Tibial artery (tissue), 4 donors: ENCODE results near the gene CCDC93.

Experiments used
- DNase-seq, 2 donors: peaks; one replicate each; pipeline ENCODE4 v3.0.0-alpha.2; 2019
- H3K27ac ChIP-seq, 2 donors: fragments of 200-600 bp; sonication (generic) in 1 of 2; 1 replicate in 1 of 2; 2 replicates in 1 of 2; pipeline ENCODE4 v1.5.1; 2018 to 2019; ENCODE audit warnings: mild to moderate bottlenecking in 1 of 2
- H3K27me3 ChIP-seq, 2 donors: fragments of 200-600 bp; sonication (generic) in 1 of 2; one replicate each; pipeline versions ENCODE4 v1.5.1 to v1.6.0; 2016 to 2019
- H3K36me3 ChIP-seq, 3 donors: fragments of 200-600 bp; sonication (generic) in 2 of 3; one replicate each; pipeline ENCODE4 v1.5.1; 2016 to 2019; ENCODE audit warnings: mild to moderate bottlenecking in 2 of 3
- H3K4me1 ChIP-seq, 4 donors: fragments of 200-600 bp; sonication (generic) in 2 of 4; 1 replicate in 3 of 4; 2 replicates in 1 of 4; pipeline ENCODE4 v1.5.1; 2016 to 2019
- H3K4me3 ChIP-seq, 2 donors: fragments of 200-600 bp; sonication (generic) in 1 of 2; 1 replicate in 1 of 2; 2 replicates in 1 of 2; pipeline ENCODE4 v1.5.1; 2018 to 2019; ENCODE audit warnings: mild to moderate bottlenecking in 2 of 2
- H3K9me3 ChIP-seq, 3 donors: fragments of 200-600 bp; sonication (generic) in 1 of 3; one replicate each; pipeline ENCODE4 v1.5.1; 2016 to 2019
- CTCF ChIP-seq, 2 experiments: fragments of 200-600 bp in 1 of 2; fragments of 450-650 bp in 1 of 2; IDR thresholded peaks; one replicate each; pipeline ENCODE4 v1.5.1; 2017 to 2019; ENCODE audit warnings: antibody characterized with exemption in 2 of 2, mild to moderate bottlenecking in 1 of 2, moderate library complexity in 1 of 2
- intact Hi-C: fragments of 100-400 bp; cut with DNase I; formaldehyde crosslinking; loops from one replicate; pipeline ENCODE4 v1.15.0; 2023; ENCODE audit warnings: low total_unique reads

The CCDC93 gene

GRCh38 chr2:118049140-118049815 is 35.4 kb upstream of the CCDC93 start:
- Histone ChIP-seq H3K4me3 (no peak overlapping the region), H3K9me3 (no peaks in the 10 kb centered on the region), H3K4me1 (no peaks in the 10 kb centered on the region), H3K27me3 (peaks cover 0 to 19% of the 10 kb centered on the region in 2 donors), H3K36me3 (no peaks in the 10 kb centered on the region), H3K27ac (no peak overlapping the region)
- TF ChIP-seq CTCF (IDR thresholded peaks at IDR 0.05), result no peak
- intact Hi-C loops, result no loop called here
- no peak for DNase-seq

GRCh38 chr2:118048401-118048800 is 34.5 kb upstream of the CCDC93 start:
- H3K4me3 ChIP-seq, result no peak overlapping the region
- no peak for TF ChIP-seq CTCF (IDR thresholded peaks at IDR 0.05)
- no peaks in the 10 kb centered on the region for H3K9me3 ChIP-seq
- no peaks in the 10 kb centered on the region for H3K36me3 ChIP-seq
- intact Hi-C loops, result no loop called here
- no peaks in the 10 kb centered on the region for H3K4me1 ChIP-seq
- H3K27ac ChIP-seq, result no peak overlapping the region
- H3K27me3 ChIP-seq, result peaks cover 0 to 24% of the 10 kb centered on the region in 2 donors
- no peak for DNase-seq

DNA sequence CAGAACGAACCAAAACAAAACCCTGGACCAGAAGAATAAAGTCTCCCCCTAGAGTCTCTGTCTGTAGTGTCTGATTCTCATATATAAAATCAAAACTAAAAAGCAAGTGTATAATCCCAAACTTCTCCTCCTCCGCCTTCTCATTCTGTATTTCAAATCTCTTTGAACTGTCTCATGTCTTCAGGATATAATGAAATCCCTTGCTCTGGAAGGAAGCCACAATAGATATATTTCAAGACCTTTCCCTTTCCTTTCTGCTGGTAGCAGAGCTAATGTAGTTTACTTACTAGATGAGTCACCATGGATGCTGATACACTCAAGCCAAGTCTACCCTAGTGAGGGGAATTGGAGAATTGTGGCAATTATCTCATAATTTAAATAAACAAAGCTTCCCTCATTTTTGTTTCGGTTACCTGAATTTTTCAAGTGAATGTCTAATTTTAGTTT is 33.5 kb upstream of the CCDC93 start:
- TF ChIP-seq CTCF (IDR thresholded peaks at IDR 0.05), result no peak
- intact Hi-C loops, result loop anchor here (2.0 kb wide), 1 partner anchor 807 kb away; no protein-coding TSS in a partner anchor
- no peak overlapping the region for H3K27ac ChIP-seq
- peaks cover 0 to 27% of the 10 kb centered on the region in 2 donors for H3K27me3 ChIP-seq
- no peak overlapping the region for H3K4me3 ChIP-seq
- no peaks in the 10 kb centered on the region for H3K36me3 ChIP-seq
- no peaks in the 10 kb centered on the region for H3K4me1 ChIP-seq
- DNase-seq, result no peak
- no peaks in the 10 kb centered on the region for H3K9me3 ChIP-seq

DNA sequence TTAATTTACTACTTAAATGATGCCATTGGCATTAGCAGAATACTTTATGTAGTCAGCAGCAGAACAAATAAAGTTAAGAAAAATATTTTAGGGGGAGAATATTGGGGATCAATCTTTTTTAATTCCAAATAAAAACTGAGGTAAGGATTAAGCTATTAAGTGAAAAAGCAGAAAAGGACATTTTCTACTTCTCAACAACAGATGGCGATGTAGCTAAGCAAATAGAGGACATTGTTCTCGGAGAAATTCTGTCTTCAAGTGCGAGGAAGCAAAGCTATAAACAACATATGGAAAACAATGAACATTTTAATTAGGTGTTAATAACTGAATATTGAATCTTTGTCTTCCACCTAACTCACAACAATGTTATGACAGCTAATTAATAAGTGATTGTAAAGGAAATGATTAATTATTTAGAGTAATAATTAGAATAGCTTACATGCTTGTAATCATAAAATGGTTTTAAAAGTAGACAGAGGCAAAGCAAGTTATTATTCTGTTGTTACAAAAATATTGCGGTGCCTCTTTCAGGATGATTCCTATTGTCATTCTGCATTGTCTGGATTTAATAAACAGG is 32.9 kb upstream of the CCDC93 start:
- DNase-seq, result no peak
- intact Hi-C loops, result loop anchor here (2.0 kb wide), 1 partner anchor 808 kb away; no protein-coding TSS in a partner anchor
- no peak overlapping the region for H3K27ac ChIP-seq
- peaks cover 0 to 28% of the 10 kb centered on the region in 2 donors for H3K27me3 ChIP-seq
- H3K9me3 ChIP-seq, result no peaks in the 10 kb centered on the region
- H3K4me3 ChIP-seq, result no peak overlapping the region
- peak; percentile 58 to 68 for TF ChIP-seq CTCF (IDR thresholded peaks at IDR 0.05)
- no peaks in the 10 kb centered on the region for H3K36me3 ChIP-seq
- H3K4me1 ChIP-seq, result no peaks in the 10 kb centered on the region

- Histone ChIP-seq H3K36me3 (no peaks in the 10 kb centered on the region), H3K27ac (no peak overlapping the region), H3K4me3 (no peak overlapping the region), H3K9me3 (no peaks in the 10 kb centered on the region), H3K4me1 (no peaks in the 10 kb centered on the region), H3K27me3 (peaks cover 0 to 37% of the 10 kb centered on the region in 2 donors)
- intact Hi-C loops, result no loop called here
- no peak for TF ChIP-seq CTCF (IDR thresholded peaks at IDR 0.05)
- DNase-seq, result no peak
Observed at GRCh38 chr2:118045286-118045685, 31.4 kb upstream of the CCDC93 start.
